PC-9 (cell line): ENCODE measurements around the gene NANOS3. TPM values are rescaled to one million over a fixed set of nuclear protein-coding genes. Genes with fewer than 3 reads are reported as not detected.

Experiments used
- BruUV-seq: library from RNA; stranded (reverse); fragments of 400-500 nt; replicated peaks from 2 replicates; lab custom pipeline; 2021; lab: Mats Ljungman, UMichigan
- CTCF ChIA-PET: fragments of 300-600 bp; sonication (Branson Sonifier 250); formaldehyde crosslinking; loops from one replicate; lab custom pipeline; 2022; ENCODE audit warnings: antibody characterized with exemption; lab: Charles Lee
- POLR2A ChIA-PET: fragments of 300-600 bp; sonication (Branson Sonifier 250); formaldehyde crosslinking; loops from one replicate; lab custom pipeline; 2022; ENCODE audit warnings: antibody characterized with exemption; ENCODE audit not compliant: unreplicated experiment; lab: Charles Lee
- DNase-seq, 2 experiments: peaks; one replicate each; pipeline versions ENCODE4 v3.0.0 to v3.0.0-alpha.2; 2015 to 2022; ENCODE audit warnings: mixed read lengths in 1 of 2
- H2AFZ ChIP-seq: fragments of 200-600 bp; sonication (generic); 2 replicates; pipeline ENCODE4 v1.8.1; 2017; ENCODE audit warnings: antibody characterized with exemption
- H3F3A ChIP-seq: fragments of 200-600 bp; sonication (generic); 2 replicates; pipeline ENCODE4 v1.8.1; 2017; ENCODE audit warnings: antibody characterized with exemption, mild to moderate bottlenecking, low read depth; ENCODE audit not compliant: insufficient read depth
- H3K27ac ChIP-seq: fragments of 200-600 bp; sonication (generic); 2 replicates; pipeline ENCODE4 v1.6.1; 2016; ENCODE audit warnings: mixed run types
- H3K27me3 ChIP-seq: fragments of 200-600 bp; sonication (generic); 2 replicates; pipeline ENCODE4 v1.6.1; 2016; ENCODE audit warnings: low read depth, mixed run types; ENCODE audit not compliant: insufficient read depth
- H3K36me3 ChIP-seq: fragments of 200-600 bp; sonication (generic); 2 replicates; pipeline ENCODE4 v1.6.1; 2016; ENCODE audit warnings: low read depth, mixed run types
- H3K4me1 ChIP-seq: fragments of 200-600 bp; sonication (generic); replicated peaks from 2 replicates; pipeline ENCODE4 v1.6.1; 2016; ENCODE audit warnings: mixed run types; ENCODE audit not compliant: insufficient read depth
- H3K4me2 ChIP-seq: fragments of 200-600 bp; sonication (generic); 2 replicates; pipeline ENCODE4 v1.6.1; 2017; ENCODE audit warnings: mixed run types
- H3K4me3 ChIP-seq: fragments of 200-600 bp; sonication (generic); 2 replicates; pipeline ENCODE4 v1.6.1; 2016; ENCODE audit warnings: mixed run types
- H3K79me2 ChIP-seq: fragments of 200-600 bp; sonication (generic); 2 replicates; pipeline ENCODE4 v1.6.1; 2017; ENCODE audit warnings: low read depth, mixed run types
- H3K9me2 ChIP-seq: fragments of 200-600 bp; sonication (generic); 2 replicates; pipeline ENCODE4 v1.8.1; 2017; ENCODE audit warnings: mild to moderate bottlenecking; ENCODE audit not compliant: insufficient read depth
- H3K9me3 ChIP-seq: fragments of 200-600 bp; sonication (generic); 2 replicates; pipeline ENCODE4 v1.8.1; 2016; ENCODE audit warnings: low read depth; ENCODE audit not compliant: insufficient read depth
- H4K20me1 ChIP-seq: fragments of 200-600 bp; sonication (generic); 2 replicates; pipeline ENCODE4 v1.8.1; 2017; ENCODE audit not compliant: insufficient read depth
- CTCF ChIP-seq: fragments of 200-600 bp; sonication (generic); conservative IDR thresholded peaks from 2 replicates; pipeline ENCODE4 v1.6.1; 2017; ENCODE audit warnings: mixed run types, antibody characterized with exemption, mild to moderate bottlenecking, moderate library complexity
- EZH2 ChIP-seq: fragments of 200-600 bp; sonication (generic); IDR thresholded peaks from 2 replicates; pipeline ENCODE4 v1.8.0; 2017; ENCODE audit warnings: antibody characterized with exemption, low read depth
- intact Hi-C: fragments of 100-400 bp; cut with micrococcal nuclease; formaldehyde crosslinking; loops from one replicate; pipeline ENCODE4 v1.10.0; 2022; ENCODE audit not compliant: unreplicated experiment
- microRNA-seq: library from miRNA; unstranded; fragments of <30 nt; microRNA quantifications from one replicate; pipeline ENCODE4 v1.2.0, GENCODE V29; 2021; ENCODE audit warnings: borderline number of aligned reads, borderline replicate concordance
- total RNA-seq: library from RNA; stranded (reverse); gene quantifications from 2 replicates; pipeline ENCODE4 v1.2.3, GENCODE V29; 2021

Gene NANOS3
- total RNA-seq, 1 experiment from 2014 or later, result 2.1 TPM

- no peaks in the 10 kb centered on the region for H3K36me3 ChIP-seq
- H3F3A ChIP-seq, result peaks cover 26% of the 10 kb centered on the region
- intact Hi-C loops, result no loop called here
- no peak overlapping the region for H3K4me3 ChIP-seq
- ChIA-PET CTCF (no interaction called here), POLR2A (no interaction called here)
- H3K4me1 ChIP-seq, result no peaks in the 10 kb centered on the region
- no peak overlapping the region for H2AFZ ChIP-seq
- H4K20me1 ChIP-seq, result 0 out of 2 replicates have a peak, but pooled peaks cover 2% of the 10 kb centered on the region
- H3K79me2 ChIP-seq, result no peaks in the 10 kb centered on the region
- H3K4me2 ChIP-seq, result no peak overlapping the region
- H3K9me3 ChIP-seq, result no peaks in the 10 kb centered on the region
- H3K9me2 ChIP-seq, result no peaks in the 10 kb centered on the region
- no peak for DNase-seq
- no peak overlapping the region for H3K27ac ChIP-seq
- no peaks in the 10 kb centered on the region for H3K27me3 ChIP-seq
- BruUV-seq, result no TSS peak
- TF ChIP-seq EZH2 (no peak), CTCF (no peak)
Observed at GRCh38 chr19:13929340-13929739, 52.4 kb downstream of the NANOS3 start.

GRCh38 chr19:13929956-13930355 is 53.0 kb downstream of the NANOS3 start:
- Histone ChIP-seq H3K79me2 (no peaks in the 10 kb centered on the region), H3K9me2 (no peaks in the 10 kb centered on the region), H3K4me3 (no peak overlapping the region), H3K27me3 (no peaks in the 10 kb centered on the region), H2AFZ (no peak overlapping the region), H4K20me1 (0 out of 2 replicates have a peak, but pooled peaks cover 2% of the 10 kb centered on the region), H3K9me3 (no peaks in the 10 kb centered on the region), H3K36me3 (no peaks in the 10 kb centered on the region), H3K4me2 (no peak overlapping the region), H3K4me1 (no peaks in the 10 kb centered on the region), H3K27ac (no peak overlapping the region), H3F3A (peaks cover 29% of the 10 kb centered on the region)
- POLR2A ChIA-PET, result no interaction called here
- intact Hi-C loops, result no loop called here
- no peak for TF ChIP-seq EZH2
- no peak for TF ChIP-seq CTCF
- DNase-seq, result no peak
- CTCF ChIA-PET, result no interaction called here
- no TSS peak for BruUV-seq

Small RNA genes lying within 50 kb of the gene (microRNA-seq; reads per million reads assigned to microRNA genes)
- gene MIR181C, result 654 reads per million, percentile 71 among the genes with 10 or more reads in this experiment
- 858 reads per million, percentile 74 among the genes with 10 or more reads in this experiment for gene MIR181D

Other genes with a start within 250 kb of the NANOS3 start
- 30.1 and 33.8 TPM in 2 replicates for gene MRI1, start 112.6 kb upstream of the NANOS3 start, total RNA-seq
- 99.4 and 121 TPM in 2 replicates for gene C19orf53, start 102.7 kb upstream of the NANOS3 start, total RNA-seq
- 15.2 and 15.8 TPM in 2 replicates for gene ZSWIM4, start 81.7 kb upstream of the NANOS3 start, total RNA-seq
- 13.7 and 13.9 TPM in 2 replicates for gene BRME1, start 29.0 kb downstream of the NANOS3 start, total RNA-seq
- gene CC2D1A, start 29.1 kb downstream of the NANOS3 start, total RNA-seq, result 55.1 and 55.8 TPM in 2 replicates
- 3.2 and 6.4 TPM in 2 replicates for gene PODNL1, start 61.3 kb downstream of the NANOS3 start, total RNA-seq
- 31.7 and 35.3 TPM in 2 replicates for gene DCAF15, start 75.4 kb downstream of the NANOS3 start, total RNA-seq
- gene RFX1, start 129.2 kb downstream of the NANOS3 start, total RNA-seq, result 20.6 and 25.5 TPM in 2 replicates
- not detected in 2 replicates for gene RLN3, start 151.0 kb downstream of the NANOS3 start, total RNA-seq
- gene IL27RA, start 154.6 kb downstream of the NANOS3 start, total RNA-seq, result 7.8 and 11.9 TPM in 2 replicates
- 25.0 and 28.8 TPM in 2 replicates for gene PALM3, start 184.9 kb downstream of the NANOS3 start, total RNA-seq
- gene MISP3, start 195.7 kb downstream of the NANOS3 start, total RNA-seq, result 6.7 and 10.5 TPM in 2 replicates
- gene C19orf67, start 208.6 kb downstream of the NANOS3 start, total RNA-seq, result not detected in 2 replicates
- gene SAMD1, start 213.6 kb downstream of the NANOS3 start, total RNA-seq, result 50.3 and 54.7 TPM in 2 replicates
- gene PRKACA, start 240.6 kb downstream of the NANOS3 start, total RNA-seq, result 62.0 and 82.8 TPM in 2 replicates